ENCODE results near the gene UBAC2. TPM values are rescaled to one million over a fixed set of nuclear protein-coding genes. Genes with fewer than 3 reads are reported as not detected.

UBAC2 gene
- total and polyA plus RNA-seq, 11 donors: 32.6 to 66.9 (median 48.5) TPM

- 87 to 89% (median 88%) methylated on average over 6 of the region's 6 CpGs for WGBS, 4 donors
Measured at GRCh38 chr13:99315186-99315585, 114.5 kb downstream of the UBAC2 start.

DNA sequence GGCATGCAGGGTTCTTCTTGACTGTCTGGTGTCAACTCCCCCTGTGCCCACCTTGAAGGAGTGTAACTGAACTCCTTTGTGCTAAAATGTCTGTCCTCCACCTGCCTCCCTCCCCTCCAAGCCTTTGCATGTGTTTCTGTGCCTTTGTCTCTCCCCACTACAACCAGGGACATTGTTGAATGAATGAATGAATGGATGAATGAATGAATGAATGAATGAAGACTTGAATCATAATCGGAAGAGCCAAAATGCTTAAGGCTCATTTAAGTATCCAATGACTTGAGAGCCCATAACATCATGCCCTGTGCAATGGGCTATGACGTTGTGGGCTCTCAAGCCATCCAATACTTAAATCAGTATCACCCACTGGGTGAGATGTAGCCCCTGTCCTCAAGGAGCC, 115.6 kb downstream of the UBAC2 start:
- ATAC-seq: peak in 1 of 4 donors; percentile 6
- peak overlapping the region in 1 of 12 donors; percentile 10 for H3K27ac ChIP-seq
- no peak for DNase-seq
- no peaks in the 10 kb centered on the region for H3K27me3 ChIP-seq
- intact Hi-C loops (cut with DNase I): no loop called here
- H3K4me1 ChIP-seq: peaks cover 0 to 79% (median 15%) of the 10 kb centered on the region in 12 donors
- TF ChIP-seq POLR2A (IDR thresholded peaks at IDR 0.05): no peak
- TF ChIP-seq, protein P1, sequence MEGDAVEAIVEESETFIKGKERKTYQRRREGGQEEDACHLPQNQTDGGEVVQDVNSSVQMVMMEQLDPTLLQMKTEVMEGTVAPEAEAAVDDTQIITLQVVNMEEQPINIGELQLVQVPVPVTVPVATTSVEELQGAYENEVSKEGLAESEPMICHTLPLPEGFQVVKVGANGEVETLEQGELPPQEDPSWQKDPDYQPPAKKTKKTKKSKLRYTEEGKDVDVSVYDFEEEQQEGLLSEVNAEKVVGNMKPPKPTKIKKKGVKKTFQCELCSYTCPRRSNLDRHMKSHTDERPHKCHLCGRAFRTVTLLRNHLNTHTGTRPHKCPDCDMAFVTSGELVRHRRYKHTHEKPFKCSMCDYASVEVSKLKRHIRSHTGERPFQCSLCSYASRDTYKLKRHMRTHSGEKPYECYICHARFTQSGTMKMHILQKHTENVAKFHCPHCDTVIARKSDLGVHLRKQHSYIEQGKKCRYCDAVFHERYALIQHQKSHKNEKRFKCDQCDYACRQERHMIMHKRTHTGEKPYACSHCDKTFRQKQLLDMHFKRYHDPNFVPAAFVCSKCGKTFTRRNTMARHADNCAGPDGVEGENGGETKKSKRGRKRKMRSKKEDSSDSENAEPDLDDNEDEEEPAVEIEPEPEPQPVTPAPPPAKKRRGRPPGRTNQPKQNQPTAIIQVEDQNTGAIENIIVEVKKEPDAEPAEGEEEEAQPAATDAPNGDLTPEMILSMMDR (IDR thresholded peaks at IDR 0.05): no peak
- H3K4me3 ChIP-seq: no peak overlapping the region
- peaks cover 0 to 35% (median 10%) of the 10 kb centered on the region in 9 donors for H3K36me3 ChIP-seq
- 85 to 97% (median 92%) methylated on average over 2 of the region's 2 CpGs for WGBS, 4 donors
- no peaks in the 10 kb centered on the region for H3K9me3 ChIP-seq

More at GRCh38 chr13:99315186-99315585, 114.5 kb downstream of the UBAC2 start:
- Histone ChIP-seq H3K36me3 (peaks cover 0 to 35% (median 10%) of the 10 kb centered on the region in 9 donors), H3K4me3 (no peak overlapping the region), H3K4me1 (peaks cover 0 to 79% (median 10%) of the 10 kb centered on the region in 12 donors), H3K27me3 (no peaks in the 10 kb centered on the region), H3K9me3 (no peaks in the 10 kb centered on the region), H3K27ac (peak overlapping the region in 1 of 12 donors; percentile 83)
- intact Hi-C loops (cut with DNase I): no loop called here
- DNase-seq (no peak), ATAC-seq (no peak)
- TF ChIP-seq, protein P1 (IDR thresholded peaks at IDR 0.05): no peak
- TF ChIP-seq POLR2A (IDR thresholded peaks at IDR 0.05): no peak

- intact Hi-C loops (cut with DNase I): no loop called here
- Histone ChIP-seq H3K27ac (peak overlapping the region in 1 of 12 donors; percentile 18), H3K27me3 (no peaks in the 10 kb centered on the region), H3K4me1 (peaks cover 0 to 79% (median 16%) of the 10 kb centered on the region in 12 donors), H3K4me3 (no peak overlapping the region), H3K36me3 (peaks cover 0 to 35% (median 10%) of the 10 kb centered on the region in 9 donors), H3K9me3 (no peaks in the 10 kb centered on the region)
- TF ChIP-seq, protein P1 (IDR thresholded peaks at IDR 0.05): no peak
- no peak for TF ChIP-seq POLR2A (IDR thresholded peaks at IDR 0.05)
- ATAC-seq: peak in 3 of 4 donors; percentile 35 to 71 (median 50)
- 63 to 69% (median 68%) methylated on average over 6 of the region's 6 CpGs for WGBS, 4 donors
- no peak for DNase-seq
Measured at GRCh38 chr13:99316657-99317256, 116.1 kb downstream of the UBAC2 start.

DNA sequence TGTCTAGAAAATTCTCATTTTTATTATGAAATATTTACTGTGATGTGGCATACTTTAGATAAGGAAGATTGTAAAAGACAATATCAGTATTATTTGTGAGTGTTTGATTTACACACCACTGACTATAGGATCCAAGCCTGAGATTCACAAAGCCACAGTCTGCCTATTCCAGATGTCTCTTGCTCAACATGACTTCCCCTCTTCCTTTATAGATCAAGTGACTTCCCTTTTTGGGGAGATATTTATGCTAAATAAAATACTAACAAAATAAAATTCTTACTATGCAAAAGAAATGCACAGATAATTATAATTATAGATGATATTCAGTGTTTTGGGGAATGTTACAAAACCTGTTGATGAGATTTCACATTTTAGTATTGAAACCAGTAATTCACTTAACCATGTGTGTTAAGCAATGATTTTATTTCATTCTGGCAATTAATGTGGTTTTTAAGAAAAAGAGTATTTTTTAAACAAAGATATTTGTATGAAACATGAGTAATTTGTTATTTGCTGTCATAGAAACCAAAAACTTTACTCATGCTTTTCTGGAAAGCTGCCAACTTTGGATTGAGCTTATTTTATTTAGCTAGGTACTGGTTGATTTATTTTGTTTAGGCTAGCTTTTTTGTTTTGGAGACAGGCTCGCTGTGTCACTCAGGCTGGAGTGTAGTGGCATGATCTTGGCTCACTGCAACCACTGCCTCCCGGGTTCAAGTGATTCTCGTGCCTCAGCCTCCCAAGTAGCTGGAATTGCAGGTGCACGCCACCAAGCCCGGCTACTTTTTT, 120.2 kb downstream of the UBAC2 start:
- peak in 2 of 4 donors; percentile 39 to 41 for ATAC-seq
- Histone ChIP-seq H3K4me1 (peaks cover 0 to 77% (median 9%) of the 10 kb centered on the region in 12 donors), H3K4me3 (no peak overlapping the region), H3K9me3 (no peaks in the 10 kb centered on the region), H3K27ac (peak overlapping the region in 3 of 12 donors; percentile 7 to 89 (median 23)), H3K36me3 (peaks cover 0 to 48% (median 21%) of the 10 kb centered on the region in 9 donors), H3K27me3 (no peaks in the 10 kb centered on the region)
- intact Hi-C loops (cut with DNase I): no loop called here
- TF ChIP-seq POLR2A (IDR thresholded peaks at IDR 0.05): no peak
- TF ChIP-seq, protein P1 (IDR thresholded peaks at IDR 0.05): no peak
- DNase-seq: no peak
- 71 to 82% (median 78%) methylated on average over 5 of the region's 5 CpGs for WGBS, 4 donors

Data from heart left ventricle (tissue), 16 donors.